Neural progenitor cell (in vitro differentiated cells): ENCODE results near the gene EIF5AL1. TPM values are rescaled to one million over a fixed set of nuclear protein-coding genes. Genes with fewer than 3 reads are reported as not detected.
"Not testable (repeated sequence)": the region's sequence is repeated elsewhere in the genome, so short reads cannot be mapped to it uniquely, and the experiment has no call there.

Experiments
- DNase-seq: peaks from one replicate; pipeline ENCODE4 v3.0.0-alpha.2; 2016; ENCODE audit warnings: low spot score
- H2AFZ ChIP-seq: fragments of 200-600 bp; sonication (generic); replicated peaks from 2 replicates; pipeline ENCODE4 v1.6.1; 2016; ENCODE audit warnings: antibody characterized with exemption
- H3F3A ChIP-seq: fragments of 200-600 bp; sonication (generic); 2 replicates; pipeline ENCODE4 v1.6.1; 2016; ENCODE audit warnings: antibody characterized with exemption, low read depth
- H3K27ac ChIP-seq: fragments of 200-600 bp; sonication (generic); 2 replicates; pipeline ENCODE4 v1.5.1; 2016; ENCODE audit warnings: mild to moderate bottlenecking
- H3K27me3 ChIP-seq: fragments of 200-600 bp; sonication (generic); 2 replicates; pipeline ENCODE4 v1.6.1; 2016; ENCODE audit warnings: mild to moderate bottlenecking, moderate library complexity
- H3K36me3 ChIP-seq: fragments of 200-600 bp; sonication (generic); 2 replicates; pipeline ENCODE4 v1.5.1; 2016
- H3K4me1 ChIP-seq: fragments of 200-600 bp; sonication (generic); 2 replicates; pipeline ENCODE4 v1.6.1; 2016; ENCODE audit warnings: mixed run types
- H3K4me2 ChIP-seq: fragments of 200-600 bp; sonication (generic); 2 replicates; pipeline ENCODE4 v1.6.1; 2016
- H3K4me3 ChIP-seq: fragments of 200-600 bp; sonication (generic); 2 replicates; pipeline ENCODE4 v1.5.1; 2016
- H3K79me2 ChIP-seq: fragments of 200-600 bp; sonication (generic); 2 replicates; pipeline ENCODE4 v1.6.1; 2016; ENCODE audit warnings: low read depth
- H3K9ac ChIP-seq: fragments of 200-600 bp; sonication (generic); 2 replicates; pipeline ENCODE4 v1.6.1; 2016
- H3K9me3 ChIP-seq: fragments of 200-600 bp; sonication (generic); 2 replicates; pipeline ENCODE4 v1.5.1; 2016; ENCODE audit warnings: low read depth
- H4K20me1 ChIP-seq: fragments of 200-600 bp; sonication (generic); 2 replicates; pipeline ENCODE4 v1.6.1; 2016; ENCODE audit warnings: low read depth
- H3K27ac Mint-ChIP-seq: 3 replicates; pipeline ENCODE4 v1.8.0; 2021; ENCODE audit warnings: mixed read lengths
- H3K27me3 Mint-ChIP-seq: 2 replicates; pipeline ENCODE4 v1.8.0; 2022; ENCODE audit warnings: low read depth, mild to moderate bottlenecking, inconsistent platforms, moderate library complexity, mixed read lengths; ENCODE audit not compliant: insufficient read depth
- H3K36me3 Mint-ChIP-seq: 3 replicates; pipeline ENCODE4 v1.8.0; 2021; ENCODE audit warnings: mixed read lengths
- H3K4me1 Mint-ChIP-seq: 3 replicates; pipeline ENCODE4 v1.8.0; 2021; ENCODE audit warnings: mixed read lengths
- H3K4me3 Mint-ChIP-seq: 3 replicates; pipeline ENCODE4 v1.8.0; 2021; ENCODE audit warnings: mild to moderate bottlenecking, moderate library complexity, mixed read lengths
- H3K9me3 Mint-ChIP-seq: 3 replicates; pipeline ENCODE4 v1.8.0; 2020; ENCODE audit warnings: mixed read lengths
- EZH2 ChIP-seq: fragments of 200-600 bp; sonication (generic); IDR thresholded peaks from 2 replicates; pipeline ENCODE4 v1.6.1; 2017; ENCODE audit warnings: antibody characterized with exemption, mild to moderate bottlenecking, moderate library complexity
- EZH2phosphoT487 ChIP-seq: fragments of 200-600 bp; sonication (generic); IDR thresholded peaks from 2 replicates; pipeline ENCODE4 v1.6.1; 2017; ENCODE audit warnings: antibody characterized with exemption
- total RNA-seq: library from RNA; depleted of rRNA; stranded (reverse); fragments of >200 nt; gene quantifications from 2 replicates; pipeline ENCODE4 v1.2.3, GENCODE V29; 2015; ENCODE audit warnings: low replicate concordance
- TF ChIP-seq, protein P1 (sequence below): fragments of 200-600 bp; sonication (generic); IDR thresholded peaks from 2 replicates; pipeline ENCODE4 v1.5.1; 2017; ENCODE audit warnings: antibody characterized with exemption, mild to moderate bottlenecking

EIF5AL1 gene
- total RNA-seq, 1 donor from 2014 or later: 0.24 TPM

GRCh38 chr10:79547128-79547527, 34.8 kb downstream of the EIF5AL1 start:
- DNase-seq, H3K79me2 ChIP-seq, H3K36me3 Mint-ChIP-seq, H3K4me1 Mint-ChIP-seq, H3K4me2 ChIP-seq, H3K4me1 ChIP-seq, H3K36me3 ChIP-seq, H2AFZ ChIP-seq, H3K9me3 Mint-ChIP-seq, H3K27ac Mint-ChIP-seq, H3F3A ChIP-seq, H3K27ac ChIP-seq, H3K4me3 Mint-ChIP-seq, H3K27me3 ChIP-seq, H3K9ac ChIP-seq, H3K4me3 ChIP-seq, H3K27me3 Mint-ChIP-seq, H3K9me3 ChIP-seq, H4K20me1 ChIP-seq: not testable (repeated sequence)

- H3K9me3 ChIP-seq: no peaks in the 10 kb centered on the region
- Mint-ChIP-seq H3K4me3 (no peak overlapping the region), H3K36me3 (no peaks in the 10 kb centered on the region), H3K27ac (no peak overlapping the region), H3K4me1 (no peaks in the 10 kb centered on the region), H3K27me3 (no peaks in the 10 kb centered on the region), H3K9me3 (peaks cover 2% of the 10 kb centered on the region)
- H3K4me1 ChIP-seq: no peaks in the 10 kb centered on the region
- no peak overlapping the region for H2AFZ ChIP-seq
- TF ChIP-seq EZH2 (no peak), EZH2phosphoT487 (no peak)
- TF ChIP-seq, protein P1, sequence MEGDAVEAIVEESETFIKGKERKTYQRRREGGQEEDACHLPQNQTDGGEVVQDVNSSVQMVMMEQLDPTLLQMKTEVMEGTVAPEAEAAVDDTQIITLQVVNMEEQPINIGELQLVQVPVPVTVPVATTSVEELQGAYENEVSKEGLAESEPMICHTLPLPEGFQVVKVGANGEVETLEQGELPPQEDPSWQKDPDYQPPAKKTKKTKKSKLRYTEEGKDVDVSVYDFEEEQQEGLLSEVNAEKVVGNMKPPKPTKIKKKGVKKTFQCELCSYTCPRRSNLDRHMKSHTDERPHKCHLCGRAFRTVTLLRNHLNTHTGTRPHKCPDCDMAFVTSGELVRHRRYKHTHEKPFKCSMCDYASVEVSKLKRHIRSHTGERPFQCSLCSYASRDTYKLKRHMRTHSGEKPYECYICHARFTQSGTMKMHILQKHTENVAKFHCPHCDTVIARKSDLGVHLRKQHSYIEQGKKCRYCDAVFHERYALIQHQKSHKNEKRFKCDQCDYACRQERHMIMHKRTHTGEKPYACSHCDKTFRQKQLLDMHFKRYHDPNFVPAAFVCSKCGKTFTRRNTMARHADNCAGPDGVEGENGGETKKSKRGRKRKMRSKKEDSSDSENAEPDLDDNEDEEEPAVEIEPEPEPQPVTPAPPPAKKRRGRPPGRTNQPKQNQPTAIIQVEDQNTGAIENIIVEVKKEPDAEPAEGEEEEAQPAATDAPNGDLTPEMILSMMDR: no peak
- no peak for DNase-seq
- no peaks in the 10 kb centered on the region for H3K79me2 ChIP-seq
- no peaks in the 10 kb centered on the region for H3K36me3 ChIP-seq
- H3F3A ChIP-seq: no peaks in the 10 kb centered on the region
- no peaks in the 10 kb centered on the region for H4K20me1 ChIP-seq
- no peaks in the 10 kb centered on the region for H3K27me3 ChIP-seq
- no peak overlapping the region for H3K27ac ChIP-seq
- H3K9ac ChIP-seq: no peak overlapping the region
- H3K4me2 ChIP-seq: no peak overlapping the region
- H3K4me3 ChIP-seq: no peak overlapping the region
These were observed 35.6 kb downstream of the EIF5AL1 start for GRCh38 chr10:79547973-79548372.

GRCh38 chr10:79552143-79552542, 39.8 kb downstream of the EIF5AL1 start:
- Mint-ChIP-seq H3K4me1 (peaks cover 6% of the 10 kb centered on the region), H3K27me3 (no peaks in the 10 kb centered on the region), H3K4me3 (no peak overlapping the region), H3K27ac (peak overlapping the region; percentile 15), H3K36me3 (no peaks in the 10 kb centered on the region), H3K9me3 (no peaks in the 10 kb centered on the region)
- H3F3A ChIP-seq: no peaks in the 10 kb centered on the region
- TF ChIP-seq, protein P1: no peak
- TF ChIP-seq EZH2 (no peak), EZH2phosphoT487 (no peak)
- H2AFZ ChIP-seq: peak overlapping the region; percentile 15
- H3K27me3 ChIP-seq: no peaks in the 10 kb centered on the region
- no peak for DNase-seq
- H3K4me2 ChIP-seq: no peak overlapping the region
- H3K27ac ChIP-seq: no peak overlapping the region
- H4K20me1 ChIP-seq: no peaks in the 10 kb centered on the region
- no peak overlapping the region for H3K9ac ChIP-seq
- H3K4me3 ChIP-seq: no peak overlapping the region
- H3K9me3 ChIP-seq: no peaks in the 10 kb centered on the region
- peaks cover 6% of the 10 kb centered on the region for H3K4me1 ChIP-seq
- no peaks in the 10 kb centered on the region for H3K36me3 ChIP-seq
- H3K79me2 ChIP-seq: no peaks in the 10 kb centered on the region

DNA sequence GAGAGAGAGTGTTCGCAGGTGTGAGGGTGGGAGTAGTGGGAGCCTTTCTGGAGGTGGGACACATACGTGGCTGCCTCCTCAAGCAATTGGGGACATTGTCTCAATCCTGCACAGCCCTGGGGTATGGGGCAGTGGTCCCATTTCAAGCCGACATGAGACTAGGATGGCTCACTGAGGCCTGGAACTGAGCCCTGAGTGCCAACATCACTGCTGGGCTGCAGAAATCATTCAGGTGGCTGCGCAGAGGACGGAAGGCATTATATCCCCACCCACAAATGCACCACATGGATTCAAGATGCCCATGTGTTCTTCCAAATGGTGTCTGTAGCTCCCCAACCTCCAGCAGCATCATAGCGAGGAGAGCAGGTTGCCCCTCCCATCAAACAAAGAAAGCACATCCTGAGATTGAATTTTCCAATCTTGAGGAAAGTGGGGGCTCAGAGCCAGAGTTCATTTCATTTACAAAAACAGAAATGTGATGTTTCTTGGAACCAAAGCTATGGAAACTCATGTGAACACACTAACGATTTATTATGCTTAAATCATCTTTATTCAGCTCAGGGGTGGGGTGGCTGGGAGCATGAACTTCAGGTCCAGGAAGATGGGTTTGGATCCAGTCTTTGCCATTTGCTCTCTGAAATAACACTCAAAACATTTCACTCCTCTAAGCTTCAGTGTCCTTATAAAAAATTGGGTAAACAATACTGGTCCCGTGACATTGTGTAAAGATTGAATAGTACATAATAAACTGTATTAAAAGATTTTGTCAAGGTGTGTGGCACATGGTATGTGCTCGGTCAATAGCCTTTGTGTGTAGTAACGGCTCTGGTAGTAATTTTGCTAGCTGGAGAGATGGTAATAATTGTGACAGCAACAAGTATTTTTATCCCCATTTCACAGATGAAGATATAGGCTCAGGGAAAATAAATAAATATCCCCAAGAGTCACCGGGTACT, 43.3 kb downstream of the EIF5AL1 start:
- H2AFZ ChIP-seq: no peak overlapping the region
- H3K27ac Mint-ChIP-seq: no peak overlapping the region
- H3K4me1 Mint-ChIP-seq: peaks cover 6% of the 10 kb centered on the region
- H3K27me3 Mint-ChIP-seq: no peaks in the 10 kb centered on the region
- H4K20me1 ChIP-seq: no peaks in the 10 kb centered on the region
- no peak overlapping the region for H3K4me3 ChIP-seq
- H3K9me3 Mint-ChIP-seq: no peaks in the 10 kb centered on the region
- H3K4me3 Mint-ChIP-seq: no peak overlapping the region
- no peaks in the 10 kb centered on the region for H3F3A ChIP-seq
- no peak overlapping the region for H3K9ac ChIP-seq
- DNase-seq: no peak
- no peaks in the 10 kb centered on the region for H3K36me3 Mint-ChIP-seq
- no peak for TF ChIP-seq EZH2
- TF ChIP-seq EZH2phosphoT487: no peak
- TF ChIP-seq, protein P1: no peak
- H3K4me1 ChIP-seq: peaks cover 6% of the 10 kb centered on the region
- no peaks in the 10 kb centered on the region for H3K9me3 ChIP-seq
- no peaks in the 10 kb centered on the region for H3K27me3 ChIP-seq
- H3K27ac ChIP-seq: no peak overlapping the region
- no peaks in the 10 kb centered on the region for H3K36me3 ChIP-seq
- no peaks in the 10 kb centered on the region for H3K79me2 ChIP-seq
- no peak overlapping the region for H3K4me2 ChIP-seq

DNA sequence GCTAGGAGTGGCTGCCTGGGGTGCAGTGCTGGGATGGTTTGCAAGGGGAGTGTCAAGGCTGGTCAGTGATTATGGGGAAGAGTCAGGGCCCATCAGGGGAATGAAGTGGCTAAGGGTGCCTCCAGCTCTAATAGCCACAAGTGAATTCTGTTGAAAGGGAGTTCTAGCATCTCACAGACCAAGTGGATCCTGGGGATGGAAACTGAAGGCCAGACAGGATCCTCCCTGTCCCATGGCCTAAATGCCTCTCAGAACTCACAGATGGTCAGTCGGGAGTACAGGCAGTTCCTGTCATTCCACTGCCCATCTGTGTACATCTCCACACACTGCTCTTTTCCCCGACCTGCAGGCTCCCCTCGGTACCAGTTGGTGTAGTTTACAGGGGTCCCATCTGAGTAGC, 44.6 kb downstream of the EIF5AL1 start:
- not testable (repeated sequence) for H4K20me1 ChIP-seq, H3K9ac ChIP-seq, H3K36me3 Mint-ChIP-seq, H3K4me3 ChIP-seq, H3K4me3 Mint-ChIP-seq, H3F3A ChIP-seq, H3K27ac ChIP-seq, H3K27me3 Mint-ChIP-seq, DNase-seq, H3K9me3 ChIP-seq, H3K9me3 Mint-ChIP-seq, H3K4me1 Mint-ChIP-seq, H3K27ac Mint-ChIP-seq, H3K79me2 ChIP-seq, H3K27me3 ChIP-seq, H3K36me3 ChIP-seq, H2AFZ ChIP-seq, H3K4me2 ChIP-seq, H3K4me1 ChIP-seq
